Lung (tissue), 12 donors: ENCODE measurements around the gene LEKR1. TPM values are rescaled to one million over a fixed set of nuclear protein-coding genes. Genes with fewer than 3 reads are reported as not detected.

ENCODE experiments used
- ATAC-seq: fragments of 200-7000 bp; cut with Tn5 transposase; one replicate; pipeline ENCODE4 v1.9.1; 2020; ENCODE audit warnings: moderate number of reproducible peaks; ENCODE audit not compliant: insufficient read depth, low FRiP score
- DNase-seq, 3 donors: peaks; one replicate each; pipeline ENCODE4 v3.0.0-alpha.2; 2013 to 2017
- H3K27ac ChIP-seq, 2 donors: one replicate each; pipeline ENCODE4 v1.5.1; 2013; ENCODE audit warnings: mild to moderate bottlenecking in 2 of 2, moderate library complexity in 2 of 2, control low read depth in 1 of 2, inconsistent platforms in 1 of 2, low read depth in 1 of 2, low read length in 1 of 2
- H3K27me3 ChIP-seq, 3 donors: one replicate each; pipeline ENCODE4 v1.5.1; 2013; ENCODE audit warnings: low read length in 2 of 3; ENCODE audit not compliant: control insufficient read depth in 3 of 3, insufficient read depth in 3 of 3
- H3K36me3 ChIP-seq, 4 donors: one replicate each; pipeline ENCODE4 v1.5.1; 2013; ENCODE audit warnings: low read length in 4 of 4, mild to moderate bottlenecking in 1 of 4, moderate library complexity in 1 of 4; ENCODE audit not compliant: control insufficient read depth in 4 of 4, insufficient read depth in 4 of 4
- H3K4me1 ChIP-seq, 5 donors: one replicate each; pipeline ENCODE4 v1.5.1; 2013; ENCODE audit warnings: low read length in 5 of 5, mild to moderate bottlenecking in 2 of 5, moderate library complexity in 1 of 5; ENCODE audit not compliant: control insufficient read depth in 5 of 5, insufficient read depth in 5 of 5
- H3K4me3 ChIP-seq: one replicate; pipeline ENCODE4 v1.5.1; 2013; ENCODE audit warnings: mild to moderate bottlenecking, control low read depth, moderate library complexity
- H3K9ac ChIP-seq, 2 donors: one replicate each; pipeline ENCODE4 v1.5.1; 2013; ENCODE audit warnings: low read length in 2 of 2, control low read depth in 1 of 2; ENCODE audit not compliant: insufficient read depth in 1 of 2
- H3K9me3 ChIP-seq, 4 donors: one replicate each; pipeline ENCODE4 v1.5.1; 2013; ENCODE audit warnings: low read length in 3 of 4, mild to moderate bottlenecking in 1 of 4, moderate library complexity in 1 of 4; ENCODE audit not compliant: control insufficient read depth in 4 of 4, insufficient read depth in 3 of 4
- WGBS, 2 donors: extraction: QIAGEN DNeasy Blood & Tissue Kit; methylation state at CpG; one replicate each; pipeline ENCODE4 v1.1.7; 2013; 5-methylcytosine and 5-hydroxymethylcytosine counted together
- polyA plus RNA-seq, 2 donors: library from polyadenylated mRNA; stranded (reverse); fragments of 200-250 nt; gene quantifications; one replicate each; pipeline ENCODE4 v1.2.1, GENCODE V29; 2013
- total RNA-seq, 2 donors: library from RNA; depleted of rRNA in 1 of 2; stranded (reverse); fragments of >200 nt in 1 of 2; gene quantifications; one replicate each; pipeline ENCODE4 v1.2.1, GENCODE V29; 2014 to 2021
- TF ChIP-seq, protein P1 (sequence below): IDR thresholded peaks from 2 replicates; pipeline ENCODE4 v1.5.1; 2012; ENCODE audit warnings: mild to moderate bottlenecking; ENCODE audit errors: control extremely low read depth, extremely low read depth
- donor health status: control.
- donor health status: control.
- donor health status: Bipolar disorder and iron deficiency.
- donor health status: healthy.
- donor health status: DM: yes; HTN: yes; CAD: no.

Gene LEKR1
- total and polyA plus RNA-seq, 4 donors: 0.71 to 5.4 (median 3.2) TPM

DNA sequence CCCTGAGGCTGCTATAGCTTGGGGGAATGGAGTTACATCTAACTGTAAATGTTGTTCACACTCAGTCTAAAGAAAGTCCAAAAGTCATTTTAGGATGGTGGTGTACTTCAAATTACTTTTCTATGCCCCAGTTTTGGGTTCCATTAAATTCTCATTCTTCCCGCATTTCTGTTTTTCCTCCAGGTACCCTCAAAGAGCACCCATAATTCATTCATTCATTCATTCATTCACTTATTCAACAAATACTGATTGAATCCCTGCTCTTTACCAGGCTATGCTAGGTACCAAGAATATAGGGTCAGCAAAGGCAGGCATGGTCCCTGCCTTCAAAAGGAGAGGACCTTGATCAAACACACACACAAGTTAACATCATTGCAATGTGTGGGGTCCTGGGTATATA lies 257.7 kb downstream of the LEKR1 start:
- peaks cover 0 to 2% (median 0%) of the 10 kb centered on the region in 4 donors for H3K9me3 ChIP-seq
- no peak overlapping the region for H3K27ac ChIP-seq
- no peak overlapping the region for H3K9ac ChIP-seq
- no peak for DNase-seq
- WGBS, 2 donors: 94 to 100% methylated on average over 1 of the region's 1 CpG
- H3K4me1 ChIP-seq: peaks cover 0 to 29% (median 13%) of the 10 kb centered on the region in 5 donors
- TF ChIP-seq, protein P1, sequence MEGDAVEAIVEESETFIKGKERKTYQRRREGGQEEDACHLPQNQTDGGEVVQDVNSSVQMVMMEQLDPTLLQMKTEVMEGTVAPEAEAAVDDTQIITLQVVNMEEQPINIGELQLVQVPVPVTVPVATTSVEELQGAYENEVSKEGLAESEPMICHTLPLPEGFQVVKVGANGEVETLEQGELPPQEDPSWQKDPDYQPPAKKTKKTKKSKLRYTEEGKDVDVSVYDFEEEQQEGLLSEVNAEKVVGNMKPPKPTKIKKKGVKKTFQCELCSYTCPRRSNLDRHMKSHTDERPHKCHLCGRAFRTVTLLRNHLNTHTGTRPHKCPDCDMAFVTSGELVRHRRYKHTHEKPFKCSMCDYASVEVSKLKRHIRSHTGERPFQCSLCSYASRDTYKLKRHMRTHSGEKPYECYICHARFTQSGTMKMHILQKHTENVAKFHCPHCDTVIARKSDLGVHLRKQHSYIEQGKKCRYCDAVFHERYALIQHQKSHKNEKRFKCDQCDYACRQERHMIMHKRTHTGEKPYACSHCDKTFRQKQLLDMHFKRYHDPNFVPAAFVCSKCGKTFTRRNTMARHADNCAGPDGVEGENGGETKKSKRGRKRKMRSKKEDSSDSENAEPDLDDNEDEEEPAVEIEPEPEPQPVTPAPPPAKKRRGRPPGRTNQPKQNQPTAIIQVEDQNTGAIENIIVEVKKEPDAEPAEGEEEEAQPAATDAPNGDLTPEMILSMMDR: no peak
- H3K27me3 ChIP-seq: no peaks in the 10 kb centered on the region
- no peak for ATAC-seq
- no peaks in the 10 kb centered on the region for H3K36me3 ChIP-seq
- H3K4me3 ChIP-seq: no peak overlapping the region

DNA sequence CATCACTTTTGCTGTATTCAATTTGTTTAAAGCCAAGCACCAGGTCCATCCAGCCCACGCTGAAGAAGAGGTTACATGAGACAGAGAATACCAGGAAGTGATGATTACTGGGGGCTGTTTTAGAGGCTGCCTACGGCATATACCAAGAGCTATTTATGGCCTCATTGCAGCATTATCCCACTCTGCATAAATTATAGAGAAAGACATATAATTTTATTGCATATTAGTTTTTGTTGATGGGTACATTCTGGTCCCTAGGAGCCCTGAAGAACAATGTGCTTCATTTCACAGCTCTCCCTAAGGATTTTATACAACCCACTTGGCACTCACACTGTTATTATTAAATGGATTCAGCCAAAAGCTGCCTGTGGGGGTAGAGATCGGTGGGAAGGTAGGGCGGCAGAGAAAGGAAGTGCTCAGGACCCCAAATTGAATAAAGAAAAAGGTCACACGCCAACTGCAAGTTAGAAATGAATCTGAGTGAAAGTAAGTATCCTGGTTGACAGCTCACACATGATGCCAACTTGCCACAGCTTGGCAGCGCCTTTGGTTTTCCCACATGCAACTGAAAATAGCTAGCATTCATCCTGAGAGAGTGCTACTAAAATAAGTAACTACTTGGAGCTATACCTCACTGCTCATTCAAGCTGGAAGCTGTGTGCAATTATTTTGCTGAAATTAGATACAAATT lies 260.1 kb downstream of the LEKR1 start:
- TF ChIP-seq, protein P1: no peak
- Histone ChIP-seq H3K4me3 (no peak overlapping the region), H3K9me3 (peaks cover 0 to 2% (median 0%) of the 10 kb centered on the region in 4 donors), H3K36me3 (no peaks in the 10 kb centered on the region), H3K4me1 (peaks cover 3 to 39% (median 13%) of the 10 kb centered on the region in 5 donors), H3K27ac (peak overlapping the region in 1 of 2 donors; percentile 99), H3K27me3 (no peaks in the 10 kb centered on the region), H3K9ac (no peak overlapping the region)
- 83 to 87% methylated on average over 6 of the region's 6 CpGs for WGBS, 2 donors
- no peak for ATAC-seq
- DNase-seq: no peak

DNA sequence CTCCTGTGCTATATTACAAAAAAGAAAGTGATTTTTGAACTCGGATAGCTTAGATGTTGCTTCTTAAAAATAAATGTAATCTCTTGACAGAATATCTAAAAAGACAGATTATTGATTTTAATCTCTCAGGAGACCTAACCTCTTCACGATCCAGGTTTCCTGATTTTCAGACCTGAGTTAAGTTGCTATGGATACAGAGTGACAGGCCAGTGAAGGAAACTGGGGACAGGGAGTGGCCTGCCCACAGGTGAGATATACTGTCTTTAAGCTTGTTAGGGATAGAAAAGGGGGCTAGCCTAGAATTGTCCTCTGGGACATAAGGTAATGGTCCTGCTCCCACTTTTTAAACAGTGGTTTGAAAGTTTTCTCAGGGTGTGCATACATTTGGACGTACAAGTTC lies 260.6 kb downstream of the LEKR1 start:
- Histone ChIP-seq H3K36me3 (no peaks in the 10 kb centered on the region), H3K4me1 (peaks cover 3 to 39% (median 13%) of the 10 kb centered on the region in 5 donors), H3K27me3 (no peaks in the 10 kb centered on the region), H3K27ac (peak overlapping the region in 1 of 2 donors; percentile 99), H3K9ac (no peak overlapping the region), H3K9me3 (peaks cover 0 to 2% (median 0%) of the 10 kb centered on the region in 4 donors), H3K4me3 (no peak overlapping the region)
- ATAC-seq (no peak), DNase-seq (no peak)
- TF ChIP-seq, protein P1: no peak
- WGBS, 2 donors: 86 to 90% methylated on average over 3 of the region's 3 CpGs
